Measurements from ENCODE around the gene NPIPB13. TPM values are rescaled to one million over a fixed set of nuclear protein-coding genes. Genes with fewer than 3 reads are reported as not detected.

Gene NPIPB13
- total RNA-seq, 4 donors from 2014 or later, result 2.1 to 3.0 (median 2.3) TPM

Small RNA genes lying within 50 kb of the gene (small RNA-seq; reads per million reads assigned to genes)
- gene AC106782.4, result not detected

Other genes with a start within 250 kb of the NPIPB13 start
- gene DOC2A, start 237.5 kb downstream of the NPIPB13 start, total RNA-seq, result 1 to 10 TPM in 1 of 4 donors, under 1 TPM in 2, not detected in 1; 0.22 to 1.2 (median 0.94) TPM
- not detected for gene C16orf92, start 225.3 kb downstream of the NPIPB13 start, total RNA-seq
- gene TLCD3B, start 217.2 kb downstream of the NPIPB13 start, total RNA-seq, result under 1 TPM in 2 of 4 donors, not detected in 2; 0.54 to 0.79 TPM
- 1,000 to 10,000 TPM in 3 of 4 donors, 100 to 1,000 TPM in 1; 752 to 2,025 (median 1,174) TPM for gene ALDOA, start 182.7 kb downstream of the NPIPB13 start, total RNA-seq
- 10 to 100 TPM; 43.6 to 59.9 (median 50.8) TPM for gene PPP4C, start 172.5 kb downstream of the NPIPB13 start, total RNA-seq
- gene TBX6, start 156.6 kb downstream of the NPIPB13 start, total RNA-seq, result 1 to 10 TPM; 1.6 to 3.3 (median 2.4) TPM
- 100 to 1,000 TPM in 1 of 4 donors, 10 to 100 TPM in 3; 32.4 to 372 (median 68.0) TPM for gene YPEL3, start 152.3 kb downstream of the NPIPB13 start, total RNA-seq
- gene GDPD3, start 134.9 kb downstream of the NPIPB13 start, total RNA-seq, result 1 to 10 TPM in 2 of 4 donors, under 1 TPM in 1, not detected in 1; 0.68 to 1.6 (median 1.2) TPM
- 10 to 100 TPM; 31.5 to 90.6 (median 51.5) TPM for gene MAPK3, start 125.3 kb downstream of the NPIPB13 start, total RNA-seq
- gene CORO1A, start 64.9 kb downstream of the NPIPB13 start, total RNA-seq, result 10 to 100 TPM in 3 of 4 donors, 1 to 10 TPM in 1; 7.3 to 14.8 (median 11.2) TPM
- gene BOLA2B, start 54.8 kb downstream of the NPIPB13 start, total RNA-seq, result 100 to 1,000 TPM in 2 of 4 donors, 1 to 10 TPM in 2; 2.1 to 150 (median 67.4) TPM
- 10 to 100 TPM; 26.2 to 73.3 (median 63.7) TPM for gene SLX1A, start 54.6 kb downstream of the NPIPB13 start, total RNA-seq
- gene SULT1A3, start 49.2 kb downstream of the NPIPB13 start, total RNA-seq, result 10 to 100 TPM in 2 of 4 donors, 1 to 10 TPM in 2; 8.9 to 13.8 (median 9.8) TPM
- 10 to 100 TPM; 39.1 to 68.5 (median 56.1) TPM for gene CD2BP2, start 106.8 kb upstream of the NPIPB13 start, total RNA-seq
- gene TBC1D10B, start 122.0 kb upstream of the NPIPB13 start, total RNA-seq, result 10 to 100 TPM; 26.6 to 38.1 (median 33.5) TPM
- gene MYL11, start 126.3 kb upstream of the NPIPB13 start, total RNA-seq, result not detected
- gene SEPTIN1, start 134.1 kb upstream of the NPIPB13 start, total RNA-seq, result 1 to 10 TPM in 3 of 4 donors, under 1 TPM in 1; 0.56 to 3.4 (median 1.4) TPM
- 10 to 100 TPM in 2 of 4 donors, 1 to 10 TPM in 2; 8.5 to 12.2 (median 9.4) TPM for gene ZNF48, start 146.9 kb upstream of the NPIPB13 start, total RNA-seq
- gene ZNF771, start 159.1 kb upstream of the NPIPB13 start, total RNA-seq, result 10 to 100 TPM in 3 of 4 donors, 1 to 10 TPM in 1; 9.1 to 29.5 (median 19.1) TPM
- 10 to 100 TPM; 18.8 to 26.4 (median 22.5) TPM for gene DCTPP1, start 181.6 kb upstream of the NPIPB13 start, total RNA-seq
- 10 to 100 TPM; 34.5 to 41.3 (median 39.9) TPM for gene SEPHS2, start 197.4 kb upstream of the NPIPB13 start, total RNA-seq
- gene ITGAL, start 224.3 kb upstream of the NPIPB13 start, total RNA-seq, result 1 to 10 TPM in 3 of 4 donors, under 1 TPM in 1; 0.56 to 4.6 (median 2.8) TPM

All from thyroid gland (tissue), 4 donors.